Neutrophil (primary cell): ENCODE measurements around the gene PPP2R5D.
A peak's percentile ranks its signal among the peaks of the same experiment; 100 is the strongest.

Source experiments
- H3K27ac ChIP-seq: fragments of 200-600 bp; sonication (generic); 2 replicates; pipeline ENCODE4 v1.5.1; 2016; ENCODE audit warnings: mild to moderate bottlenecking, moderate library complexity
- H3K27me3 ChIP-seq: fragments of 200-600 bp; sonication (generic); 2 replicates; pipeline ENCODE4 v1.6.0; 2016; ENCODE audit warnings: mild to moderate bottlenecking
- H3K36me3 ChIP-seq: fragments of 200-600 bp; sonication (generic); 2 replicates; pipeline ENCODE4 v1.5.1; 2017
- H3K4me1 ChIP-seq, 2 experiments: fragments of 200-600 bp in 1 of 2; sonication (generic) in 1 of 2; 1 replicate in 1 of 2; 2 replicates in 1 of 2; pipeline versions ENCODE4 v1.5.1 to v1.6.1; 2013 to 2016; ENCODE audit warnings: low read depth in 1 of 2, low read length in 1 of 2, mild to moderate bottlenecking in 1 of 2, moderate library complexity in 1 of 2; ENCODE audit not compliant: control insufficient read depth in 1 of 2, insufficient read depth in 1 of 2
- H3K4me3 ChIP-seq, 2 experiments: fragments of 200-600 bp in 1 of 2; sonication (generic) in 1 of 2; 1 replicate in 1 of 2; 2 replicates in 1 of 2; pipeline ENCODE4 v1.5.1; 2013 to 2016; ENCODE audit warnings: low read depth in 1 of 2, low read length in 1 of 2, mild to moderate bottlenecking in 1 of 2, moderate library complexity in 1 of 2
- H3K9me3 ChIP-seq: fragments of 200-600 bp; sonication (generic); 2 replicates; pipeline ENCODE4 v1.5.1; 2016
- TF ChIP-seq, protein P1 (sequence below): fragments of 200-600 bp; sonication (generic); IDR thresholded peaks from 2 replicates; pipeline ENCODE4 v1.5.1; 2016; ENCODE audit warnings: antibody characterized with exemption

The PPP2R5D gene

GRCh38 chr6:42978839-42979522, 5.4 kb upstream of the PPP2R5D start, which contains the start of gene PEX6:
TSS of gene PEX6 (minus strand) at chr6:42979181. CDS start at chr6:42979150, 31 bp downstream.
- no peaks in the 10 kb centered on the region for H3K9me3 ChIP-seq
- H3K27ac ChIP-seq, result peak within 1 kb of the TSS; percentile 81
- H3K36me3 ChIP-seq, result peaks cover 2% of the 10 kb centered on the region
- peak within 1 kb of the TSS; percentile 73 to 95 for H3K4me3 ChIP-seq
- TF ChIP-seq, protein P1, sequence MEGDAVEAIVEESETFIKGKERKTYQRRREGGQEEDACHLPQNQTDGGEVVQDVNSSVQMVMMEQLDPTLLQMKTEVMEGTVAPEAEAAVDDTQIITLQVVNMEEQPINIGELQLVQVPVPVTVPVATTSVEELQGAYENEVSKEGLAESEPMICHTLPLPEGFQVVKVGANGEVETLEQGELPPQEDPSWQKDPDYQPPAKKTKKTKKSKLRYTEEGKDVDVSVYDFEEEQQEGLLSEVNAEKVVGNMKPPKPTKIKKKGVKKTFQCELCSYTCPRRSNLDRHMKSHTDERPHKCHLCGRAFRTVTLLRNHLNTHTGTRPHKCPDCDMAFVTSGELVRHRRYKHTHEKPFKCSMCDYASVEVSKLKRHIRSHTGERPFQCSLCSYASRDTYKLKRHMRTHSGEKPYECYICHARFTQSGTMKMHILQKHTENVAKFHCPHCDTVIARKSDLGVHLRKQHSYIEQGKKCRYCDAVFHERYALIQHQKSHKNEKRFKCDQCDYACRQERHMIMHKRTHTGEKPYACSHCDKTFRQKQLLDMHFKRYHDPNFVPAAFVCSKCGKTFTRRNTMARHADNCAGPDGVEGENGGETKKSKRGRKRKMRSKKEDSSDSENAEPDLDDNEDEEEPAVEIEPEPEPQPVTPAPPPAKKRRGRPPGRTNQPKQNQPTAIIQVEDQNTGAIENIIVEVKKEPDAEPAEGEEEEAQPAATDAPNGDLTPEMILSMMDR, result no peak
- H3K4me1 ChIP-seq, result peaks cover 34 to 37% of the 10 kb centered on the region in 2 experiments
- no peaks in the 10 kb centered on the region for H3K27me3 ChIP-seq

GRCh38 chr6:42979523-42980177, 4.7 kb upstream of the PPP2R5D start:
- Histone ChIP-seq H3K9me3 (no peaks in the 10 kb centered on the region), H3K4me1 (peaks cover 35% of the 10 kb centered on the region in 2 experiments), H3K4me3 (peak overlapping the region; percentile 73 to 95), H3K27me3 (no peaks in the 10 kb centered on the region), H3K36me3 (no peaks in the 10 kb centered on the region), H3K27ac (peak overlapping the region; percentile 81)
- TF ChIP-seq, protein P1, result no peak

GRCh38 chr6:42981836-42982235, 2.5 kb upstream of the PPP2R5D start:
- Histone ChIP-seq H3K9me3 (no peaks in the 10 kb centered on the region), H3K4me3 (no peak overlapping the region), H3K4me1 (peaks cover 47 to 48% of the 10 kb centered on the region in 2 experiments), H3K27me3 (no peaks in the 10 kb centered on the region), H3K27ac (no peak overlapping the region), H3K36me3 (no peaks in the 10 kb centered on the region)
- TF ChIP-seq, protein P1, result no peak

DNA sequence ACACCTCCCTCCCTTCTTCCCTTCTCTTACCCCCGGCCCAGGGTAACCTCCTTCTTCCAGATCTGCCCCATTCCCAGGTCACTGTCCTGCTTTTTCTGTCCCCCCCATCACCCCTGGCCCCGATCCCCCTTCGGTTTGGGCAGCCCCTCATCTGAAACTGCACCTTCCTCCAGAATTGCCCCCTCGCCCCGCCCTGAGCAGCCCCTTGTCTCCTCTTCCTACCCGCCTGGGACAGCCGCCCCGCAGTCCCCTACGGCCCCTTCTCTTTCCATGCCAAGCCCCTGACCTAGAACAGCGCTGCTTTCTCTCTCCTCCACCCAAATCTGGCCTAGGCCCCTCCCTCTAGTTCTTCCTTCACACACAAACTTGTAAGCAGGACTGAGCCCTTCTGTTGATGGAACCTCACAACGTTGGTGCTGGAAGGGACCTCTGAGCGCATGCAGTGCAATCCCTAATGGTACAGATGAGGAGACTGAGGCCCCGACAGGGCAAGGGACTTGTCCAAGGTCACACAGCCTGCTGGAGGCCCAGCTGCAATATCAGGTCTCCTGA, 630 bp downstream of the PPP2R5D start:
- H3K36me3 ChIP-seq, result peaks cover 11% of the 10 kb centered on the region
- H3K9me3 ChIP-seq, result no peaks in the 10 kb centered on the region
- TF ChIP-seq, protein P1, result no peak
- H3K27me3 ChIP-seq, result no peaks in the 10 kb centered on the region
- peaks cover 21 to 25% of the 10 kb centered on the region in 2 experiments for H3K4me1 ChIP-seq
- peak overlapping the region; percentile 79 for H3K27ac ChIP-seq
- H3K4me3 ChIP-seq, result peak overlapping the region; percentile 85 to 97

DNA sequence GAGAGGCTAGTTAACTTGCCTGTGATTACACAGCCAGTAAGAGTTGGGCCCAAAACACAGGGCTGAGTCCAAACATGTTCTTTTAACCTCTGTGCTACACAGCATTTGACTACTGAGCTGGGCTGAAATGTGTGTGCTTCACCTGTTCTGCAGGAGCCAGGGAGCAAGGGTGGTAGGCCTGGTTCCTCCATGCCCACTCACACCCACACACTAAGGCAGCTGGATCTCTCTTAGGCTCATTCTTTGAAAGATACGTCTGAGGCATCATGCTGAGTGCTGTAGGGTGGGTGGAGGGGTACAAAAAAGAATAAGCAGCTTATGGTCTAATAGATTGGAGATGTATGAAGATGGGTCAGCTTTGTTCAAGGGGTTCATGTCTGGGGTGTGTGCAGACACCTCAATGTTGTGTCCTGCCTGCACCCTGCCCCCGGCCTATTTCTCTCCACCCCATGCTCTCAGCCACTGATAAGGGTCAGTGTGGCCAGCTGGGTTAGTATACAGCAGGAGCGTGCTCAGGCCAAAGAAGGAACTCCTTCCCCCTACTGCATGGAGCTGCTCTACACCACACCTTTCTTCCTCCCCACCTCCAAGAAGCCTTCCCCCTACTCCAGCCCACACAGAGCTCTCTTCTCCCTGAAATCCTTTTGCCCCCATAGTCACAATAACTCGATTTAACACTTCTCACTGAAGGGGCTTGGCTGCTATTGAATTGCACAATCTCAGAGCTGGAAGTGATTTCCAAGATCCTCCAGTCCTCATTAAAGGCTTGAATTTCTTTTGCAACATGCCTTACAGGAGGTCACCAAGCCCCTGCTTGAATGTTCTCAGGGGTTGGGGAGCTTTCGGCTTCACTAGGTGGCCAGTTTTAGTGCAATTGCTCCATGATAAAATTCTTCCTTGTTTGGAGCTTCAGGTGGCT, 3.4 kb downstream of the PPP2R5D start:
- Histone ChIP-seq H3K9me3 (no peaks in the 10 kb centered on the region), H3K27me3 (no peaks in the 10 kb centered on the region), H3K4me1 (peaks cover 21 to 25% of the 10 kb centered on the region in 2 experiments), H3K27ac (no peak overlapping the region), H3K4me3 (no peak overlapping the region), H3K36me3 (peaks cover 28% of the 10 kb centered on the region)
- TF ChIP-seq, protein P1, result no peak
